LNCaP clone FGC (cell line): ENCODE data around the gene SNX32.

Source experiments
- DNase-seq: peaks from one replicate; pipeline ENCODE4 v3.0.0-alpha.2; 2011; ENCODE audit warnings: low read depth
- H3K4me3 ChIP-seq: 2 replicates; pipeline ENCODE4 v1.5.1; 2011; ENCODE audit warnings: mild to moderate bottlenecking, low read depth, low read length, control low read depth
- CTCF ChIP-seq: IDR thresholded peaks from 2 replicates; pipeline ENCODE4 v1.5.1; 2012; ENCODE audit warnings: mild to moderate bottlenecking; ENCODE audit not compliant: control insufficient read depth, insufficient read depth; ENCODE audit errors: extremely low read depth

SNX32 gene

GRCh38 chr11:65788821-65789220, 44.9 kb upstream of the SNX32 start:
- TF ChIP-seq CTCF, result no peak
- H3K4me3 ChIP-seq, result peak overlapping the region; percentile 63
- DNase-seq, result no peak

- TF ChIP-seq CTCF, result no peak
- DNase-seq, result no peak
Measured at GRCh38 chr11:65789230-65790103, 44.3 kb upstream of the SNX32 start.

GRCh38 chr11:65790104-65790901, 43.5 kb upstream of the SNX32 start:
- H3K4me3 ChIP-seq, result no peak overlapping the region; the same call in 1 of the 2 replicates
- no peak for DNase-seq
- no peak for TF ChIP-seq CTCF

More at GRCh38 chr11:65789230-65790103, 44.3 kb upstream of the SNX32 start:
- no peak overlapping the region for H3K4me3 ChIP-seq

GRCh38 chr11:65790902-65791650, 42.7 kb upstream of the SNX32 start:
- no peak for TF ChIP-seq CTCF
- no peak overlapping the region for H3K4me3 ChIP-seq
- no peak for DNase-seq

GRCh38 chr11:65791719-65792213, 42.0 kb upstream of the SNX32 start:
- no peak overlapping the region for H3K4me3 ChIP-seq
- no peak for DNase-seq
- TF ChIP-seq CTCF, result no peak

- no peak overlapping the region for H3K4me3 ChIP-seq
- TF ChIP-seq CTCF, result no peak
- no peak for DNase-seq
Measured at GRCh38 chr11:65792456-65792855, 41.3 kb upstream of the SNX32 start.
